AML-193 (cell line): ENCODE measurements around the gene NIFK.
A peak's percentile ranks its signal among the peaks of the same experiment; 100 is the strongest.
"Not testable (repeated sequence)": the region's sequence is repeated elsewhere in the genome, so short reads cannot be mapped to it uniquely, and the experiment has no call there.

Source experiments
- DNase-seq, 2 experiments: peaks; one replicate each; lab custom pipeline; 2025; lab: John Stamatoyannopoulos, UW

The NIFK gene

DNA sequence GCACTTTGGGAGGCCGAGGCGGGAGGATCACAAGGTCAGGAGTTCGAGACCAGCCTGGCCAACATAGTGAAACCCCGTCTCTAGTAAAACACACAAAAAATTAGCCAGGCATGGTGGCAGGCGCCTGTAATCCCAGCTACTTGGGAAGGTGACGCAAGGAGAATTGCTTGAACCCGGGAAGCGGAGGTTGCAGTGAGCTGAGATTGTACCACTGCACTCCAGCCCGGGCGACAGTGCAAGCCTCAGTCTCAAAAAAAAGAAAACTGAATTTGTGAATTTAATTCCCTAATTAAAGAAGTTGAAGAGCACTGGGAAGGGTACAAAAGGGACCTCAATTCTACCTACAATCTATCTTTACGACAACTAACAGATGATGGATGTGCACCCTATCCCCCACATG lies 2.1 kb downstream of the NIFK start:
- DNase-seq = not testable (repeated sequence)

DNA sequence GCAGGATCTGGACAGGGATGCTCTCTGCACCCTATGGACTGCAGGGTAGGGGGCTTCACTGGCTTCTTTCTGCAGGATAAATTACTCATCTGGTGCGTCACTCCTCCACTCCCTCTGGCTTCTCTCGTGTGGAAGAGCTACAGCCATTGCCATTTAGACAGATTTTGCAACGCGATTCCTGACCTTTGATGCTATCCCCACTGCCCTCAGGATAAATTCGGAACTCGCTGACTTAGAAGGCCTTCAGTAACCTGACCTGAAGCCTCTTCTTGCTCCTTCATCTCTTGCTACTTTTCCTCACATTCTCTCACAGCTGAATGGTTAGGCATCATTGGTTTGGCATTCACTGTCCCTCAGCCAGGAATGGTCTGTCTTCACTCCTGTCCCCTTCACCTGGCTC lies 5.3 kb downstream of the NIFK start:
- DNase-seq = no peak

DNA sequence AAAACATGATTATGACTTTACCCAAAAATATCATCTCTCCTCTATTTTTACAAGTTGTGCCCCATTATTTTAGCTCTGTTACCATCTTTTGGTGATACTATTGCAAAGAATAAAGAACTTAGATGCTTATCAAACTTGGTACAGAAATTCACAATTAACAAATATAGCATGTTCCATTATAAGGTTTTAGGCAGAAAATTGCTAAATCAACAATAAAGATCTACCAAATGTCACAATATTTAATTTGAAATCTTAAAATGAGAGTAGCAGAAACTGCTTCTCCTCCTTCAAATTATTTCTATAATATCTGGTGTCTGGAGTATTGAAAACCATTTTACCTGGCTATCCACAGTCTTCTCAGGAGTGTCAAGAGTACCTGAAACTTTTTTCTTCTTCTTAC lies 8.7 kb downstream of the NIFK start:
- no peak for DNase-seq

DNA sequence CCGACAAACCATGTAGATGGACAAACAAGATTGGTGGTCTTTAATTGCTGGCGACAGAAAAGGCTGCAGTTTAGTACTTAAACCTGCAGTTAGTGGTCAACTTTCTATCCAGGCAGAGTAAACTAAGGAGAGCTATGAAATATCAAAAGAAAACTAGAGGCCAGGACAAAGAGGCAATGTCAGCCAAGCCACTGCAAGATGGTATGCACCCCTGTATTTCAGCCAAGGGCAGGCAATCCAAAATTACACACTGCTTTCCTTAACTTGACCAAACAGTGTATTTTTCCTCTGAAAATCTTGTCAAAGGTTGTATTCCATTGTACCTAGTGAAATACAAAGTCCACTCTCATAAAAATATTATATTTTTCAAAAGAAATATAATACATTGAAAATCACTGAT lies 9.3 kb downstream of the NIFK start:
- DNase-seq = no peak

DNA sequence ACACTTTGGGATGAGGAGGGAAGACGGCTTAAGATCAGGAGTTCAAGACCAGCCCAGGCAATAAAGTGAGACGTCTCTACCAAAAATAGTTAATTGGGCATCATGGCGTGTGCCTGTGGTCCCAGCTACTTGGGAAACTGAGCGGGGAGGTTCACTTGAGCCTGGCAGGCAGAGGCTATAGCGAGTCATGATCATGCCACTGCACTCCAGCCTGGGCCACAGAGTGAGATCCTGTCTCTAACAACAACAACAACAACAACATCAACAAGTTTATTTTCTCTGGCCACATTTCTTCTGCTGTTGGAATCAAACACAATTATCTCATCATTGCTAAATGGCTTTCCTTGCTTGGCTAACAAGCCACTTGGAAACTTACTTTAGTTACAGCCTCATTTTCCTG lies 13.4 kb downstream of the NIFK start:
- DNase-seq = no peak

GRCh38 chr2:121722479-121722878 lies 14.2 kb downstream of the NIFK start:
- no peak for DNase-seq

GRCh38 chr2:121721926-121722325 lies 14.7 kb downstream of the NIFK start:
- DNase-seq = no peak

DNA sequence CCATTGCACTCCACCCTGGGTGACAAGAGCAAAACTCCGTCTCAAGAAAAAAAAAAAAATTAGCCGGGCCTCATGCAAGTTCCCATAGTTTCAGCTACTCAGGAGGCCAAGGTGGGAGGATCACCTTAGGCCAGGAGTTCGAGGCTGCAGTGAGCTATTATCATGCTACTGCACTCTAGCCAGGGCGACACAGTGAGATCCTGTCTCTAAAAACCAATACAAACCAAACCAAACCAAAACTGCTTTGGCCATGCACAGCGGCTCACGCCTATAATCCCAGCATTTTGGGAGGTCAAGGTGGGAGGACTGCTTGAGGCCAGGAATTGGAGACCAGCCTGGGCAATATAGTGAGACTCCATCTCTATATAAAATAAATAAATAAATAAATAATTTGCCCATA lies 19.1 kb downstream of the NIFK start:
- no peak for DNase-seq

- DNase-seq = no peak
These were observed 20.5 kb downstream of the NIFK start for GRCh38 chr2:121716126-121716525.

GRCh38 chr2:121711481-121711880 lies 25.2 kb downstream of the NIFK start:
- not testable (repeated sequence) for DNase-seq

GRCh38 chr2:121710470-121711170 lies 26.1 kb downstream of the NIFK start:
- DNase-seq = no peak

DNA sequence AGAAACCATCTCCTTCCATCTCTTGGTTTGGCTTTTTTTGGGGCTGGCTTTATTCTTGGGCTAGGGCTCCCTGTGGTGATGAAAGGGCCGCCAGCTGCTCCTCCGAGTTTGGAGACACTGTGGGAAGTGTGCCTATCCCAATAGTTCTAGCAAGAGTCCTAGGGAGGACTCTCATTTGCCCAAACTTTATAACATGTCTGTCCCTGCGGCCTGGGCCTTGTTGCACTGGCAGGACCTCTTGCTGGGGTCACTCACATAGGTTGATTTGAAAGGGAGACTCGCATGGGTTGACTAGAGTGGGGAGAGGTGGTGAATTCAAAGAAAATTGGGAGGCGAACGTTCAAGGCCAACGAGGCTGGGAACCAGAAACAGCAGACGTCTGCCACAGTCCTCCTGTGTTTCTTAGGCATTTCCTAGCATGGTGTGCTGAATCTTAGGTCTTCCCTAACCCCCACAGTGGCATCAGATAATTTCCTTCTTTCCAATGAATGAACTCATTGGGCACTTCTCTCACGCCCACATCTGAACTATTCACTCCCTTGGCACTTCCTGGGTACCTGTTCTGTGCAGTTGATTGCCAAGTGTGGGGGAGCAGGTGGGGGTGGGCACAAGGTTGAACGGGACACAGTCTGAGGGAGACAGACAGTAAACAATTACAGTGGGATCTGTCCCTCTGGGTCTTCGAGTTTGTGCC lies 26.8 kb downstream of the NIFK start:
- DNase-seq = no peak

DNA sequence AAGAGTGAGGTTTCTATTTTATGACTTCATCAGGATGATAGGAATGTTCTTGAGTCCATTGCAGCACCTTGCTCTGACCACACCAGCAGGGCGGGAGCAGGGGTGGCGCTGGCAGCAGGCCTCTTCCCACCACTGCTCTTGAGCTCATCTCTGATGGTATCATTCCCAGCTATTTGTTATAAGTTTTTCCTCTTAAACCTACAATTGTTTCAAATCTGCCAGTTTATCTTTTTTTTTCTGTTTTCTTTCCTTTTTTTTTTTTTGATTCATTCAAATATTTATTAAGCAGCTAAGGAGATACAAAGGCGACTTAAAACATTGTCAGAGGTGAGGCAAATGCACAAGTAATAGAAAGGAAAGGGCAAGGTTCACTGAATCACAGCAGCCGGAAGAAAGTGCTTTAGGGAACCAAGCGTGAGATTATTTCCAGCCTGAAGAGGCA lies 28.7 kb downstream of the NIFK start:
- DNase-seq = no peak

- no peak for DNase-seq
These were observed 29.2 kb downstream of the NIFK start for GRCh38 chr2:121707344-121707919.

DNA sequence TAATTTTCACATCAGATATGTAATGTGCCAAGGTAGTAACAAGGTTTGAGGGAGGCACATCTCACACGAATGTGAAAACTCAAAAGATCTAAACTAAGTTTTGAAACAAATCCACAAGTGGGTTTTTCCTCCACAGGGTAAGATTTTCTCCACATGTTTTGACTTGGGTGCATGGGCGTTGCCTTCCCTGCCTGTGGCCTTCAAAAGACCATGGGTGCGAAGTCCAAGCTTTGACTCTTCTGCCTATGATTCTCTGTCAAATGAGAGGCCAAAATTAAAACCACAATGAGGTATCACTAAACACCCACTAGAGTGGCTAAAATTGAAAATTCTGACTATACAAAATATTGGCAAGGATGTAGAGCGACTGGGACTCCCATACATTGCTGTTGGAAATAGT lies 30.7 kb downstream of the NIFK start:
- no peak for DNase-seq

DNA sequence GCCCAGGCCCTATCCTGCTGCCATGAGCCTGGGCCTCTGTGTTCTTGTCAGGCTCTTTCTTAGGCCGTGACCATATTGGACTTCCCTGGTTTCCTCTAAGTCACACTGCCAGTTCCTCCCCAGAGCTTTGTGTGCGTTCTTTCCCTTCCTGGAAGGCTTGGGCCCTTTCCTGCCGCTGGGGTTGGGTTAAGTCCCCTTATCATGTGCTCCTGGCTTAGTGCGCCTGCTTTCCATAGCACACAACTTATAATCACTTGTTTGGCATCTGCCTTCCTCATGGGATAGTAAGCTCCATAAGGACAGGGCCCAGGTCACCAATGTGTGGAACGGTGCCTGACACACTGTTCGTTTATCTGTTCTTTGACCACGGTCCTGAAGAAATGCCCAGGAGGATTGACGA lies 31.3 kb downstream of the NIFK start:
- no peak for DNase-seq

DNA sequence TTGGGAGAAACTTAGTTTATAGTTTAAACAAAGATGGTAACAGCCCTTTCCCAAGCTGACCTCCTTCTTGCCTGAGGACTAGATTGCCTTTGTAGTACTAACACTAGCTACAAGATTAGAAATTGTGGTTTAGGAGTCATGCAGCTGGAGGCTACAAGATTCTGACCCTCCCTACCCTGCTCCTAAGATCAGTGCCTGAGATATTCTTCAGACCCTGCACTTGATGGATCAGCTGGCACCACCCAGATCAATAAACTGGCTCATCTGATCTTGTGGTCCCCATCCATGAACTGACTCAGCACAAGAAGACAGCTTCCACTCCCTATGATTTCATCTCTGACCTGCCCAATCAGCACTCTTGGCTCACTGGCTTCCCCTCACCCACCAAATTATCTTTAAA lies 34.9 kb downstream of the NIFK start:
- DNase-seq = not testable (repeated sequence)

GRCh38 chr2:121699421-121700333 lies 37.0 kb downstream of the NIFK start:
- peak; percentile 86 to 90 for DNase-seq

DNA sequence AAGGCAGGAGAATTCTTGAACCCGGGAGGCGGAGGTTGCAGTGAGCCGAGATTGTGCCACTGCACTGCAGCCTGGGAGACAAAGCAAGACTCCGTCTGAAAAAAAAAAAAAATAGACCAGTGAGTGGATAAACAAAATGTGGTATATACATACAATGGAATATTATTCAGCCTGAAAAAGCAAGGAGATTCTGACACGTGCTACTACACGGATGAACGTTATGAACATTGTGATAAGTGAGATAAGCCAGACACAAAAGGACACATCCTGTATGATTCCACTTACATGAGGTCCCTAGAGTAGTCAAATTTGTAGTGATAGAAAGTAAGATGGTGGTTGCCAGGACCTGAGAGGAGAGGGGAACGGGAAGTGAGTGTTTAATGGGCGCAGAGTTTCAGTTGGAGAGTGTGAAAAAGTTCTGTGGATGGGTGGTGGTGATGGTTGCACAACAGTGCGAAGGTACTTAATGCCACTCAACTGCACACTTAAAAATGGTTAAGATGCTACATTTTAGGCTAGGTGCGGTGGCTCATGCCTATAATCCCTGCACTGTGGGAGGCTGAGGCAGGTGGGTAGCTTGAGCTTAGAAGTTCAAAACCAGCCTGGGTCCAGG lies 38.3 kb downstream of the NIFK start:
- no peak for DNase-seq

DNA sequence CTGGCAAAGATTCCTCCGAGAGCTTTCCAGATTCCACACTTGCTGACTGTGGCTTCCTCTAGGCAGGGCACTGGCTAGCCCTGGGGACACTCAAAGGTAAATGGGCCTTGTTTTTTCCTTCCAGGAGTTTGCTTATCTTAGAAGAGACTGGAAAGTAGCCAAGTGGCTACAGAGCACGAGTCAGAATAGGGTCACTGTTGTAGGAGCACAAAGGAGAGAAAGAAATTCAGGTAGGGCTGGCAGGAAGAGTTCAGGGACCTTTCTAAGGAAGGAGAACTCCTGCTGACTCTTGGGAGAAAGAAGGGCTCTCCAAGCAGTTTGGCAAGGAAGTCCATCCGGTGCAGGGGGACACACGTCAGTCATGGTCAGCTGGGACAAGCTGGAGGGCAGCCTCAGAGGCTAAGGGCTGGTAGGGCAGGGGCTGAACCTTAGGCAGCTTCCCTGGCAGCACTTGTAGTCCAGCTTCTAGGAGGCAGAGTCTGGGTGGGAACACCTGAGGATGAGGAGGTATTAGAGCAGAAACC lies 39.5 kb downstream of the NIFK start:
- DNase-seq = no peak

- DNase-seq = no peak
These were observed 40.2 kb downstream of the NIFK start for GRCh38 chr2:121696410-121696930.

GRCh38 chr2:121695171-121695451 lies 41.6 kb downstream of the NIFK start:
- DNase-seq = no peak
